Measurements from ENCODE around the gene RFK.

GRCh38 chr9:76342858-76343257, 51.4 kb downstream of the RFK start:
- TF ChIP-seq CTCF (IDR thresholded peaks at IDR 0.05) (no peak), POLR2A (IDR thresholded peaks at IDR 0.05) (no peak), EP300 (IDR thresholded peaks at IDR 0.05) (no peak), POLR2AphosphoS5 (IDR thresholded peaks at IDR 0.05) (no peak)

Data from sigmoid colon (tissue), 4 donors.